CMK (cell line): ENCODE data around the gene TALDO1.
"Not testable (repeated sequence)": the region's sequence is repeated elsewhere in the genome, so short reads cannot be mapped to it uniquely, and the experiment has no call there.

ENCODE experiments used
- DNase-seq: peaks from one replicate; pipeline ENCODE4 v3.0.0-alpha.2; 2010; ENCODE audit warnings: low read depth

Gene TALDO1

GRCh38 chr11:719214-720016, 27.8 kb upstream of the TALDO1 start:
- no peak for DNase-seq

- no peak for DNase-seq
Measured at GRCh38 chr11:720017-720641, 27.1 kb upstream of the TALDO1 start.

- DNase-seq = no peak
Measured at GRCh38 chr11:720642-721246, 26.5 kb upstream of the TALDO1 start.

- DNase-seq = no peak
Measured at GRCh38 chr11:721247-721740, 26.0 kb upstream of the TALDO1 start.

- DNase-seq = no peak
Measured at GRCh38 chr11:721741-722345, 25.4 kb upstream of the TALDO1 start.

GRCh38 chr11:722346-722811, 24.9 kb upstream of the TALDO1 start:
- no peak for DNase-seq

- DNase-seq = no peak
Measured at GRCh38 chr11:723120-723883, 24.0 kb upstream of the TALDO1 start.

- no peak for DNase-seq
Measured at GRCh38 chr11:724049-724777, 23.1 kb upstream of the TALDO1 start.

- DNase-seq = no peak
Measured at GRCh38 chr11:724778-725386, 22.4 kb upstream of the TALDO1 start.

- DNase-seq = no peak
Measured at GRCh38 chr11:725624-726202, 21.6 kb upstream of the TALDO1 start.

GRCh38 chr11:726278-727220, 20.7 kb upstream of the TALDO1 start:
- DNase-seq = no peak

- DNase-seq = no peak
Measured at GRCh38 chr11:727281-727701, 20.0 kb upstream of the TALDO1 start.

GRCh38 chr11:727859-728748, 19.2 kb upstream of the TALDO1 start:
- no peak for DNase-seq

GRCh38 chr11:728901-729491, 18.3 kb upstream of the TALDO1 start:
- DNase-seq = no peak

- DNase-seq = no peak
Measured at GRCh38 chr11:729492-730074, 17.7 kb upstream of the TALDO1 start.

- no peak for DNase-seq
Measured at GRCh38 chr11:733072-733471, 14.2 kb upstream of the TALDO1 start.

- not testable (repeated sequence) for DNase-seq
Measured at GRCh38 chr11:734541-734940, 12.7 kb upstream of the TALDO1 start.
